ENCODE measurements around the gene RPS21.

The RPS21 gene

DNA sequence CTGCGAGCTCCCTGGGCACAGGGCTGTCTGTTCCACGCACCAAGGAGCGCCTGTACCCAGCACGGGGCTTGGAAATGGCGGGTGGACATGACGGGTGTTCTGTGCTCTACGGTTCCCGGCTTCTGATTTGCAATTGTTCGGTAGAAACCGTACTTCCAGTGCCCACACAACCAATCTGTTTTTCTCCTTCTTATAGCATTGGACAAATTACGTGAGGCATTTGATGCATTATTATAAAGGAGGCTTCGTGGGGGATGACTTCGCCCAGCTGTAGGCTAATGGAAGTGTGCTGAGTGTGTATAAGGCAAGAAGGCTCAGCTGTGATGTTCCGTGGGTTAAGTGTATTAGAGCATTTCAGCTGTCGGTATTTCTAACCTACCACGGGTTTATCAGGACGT is 9.8 kb upstream of the RPS21 start:
- no peak for ATAC-seq
- TF ChIP-seq ZNF8 (CRISPR knock-in tag; IDR thresholded peaks at IDR 0.05) (no peak), ISL1 (CRISPR knock-in tag; IDR thresholded peaks at IDR 0.05) (no peak), PPARA (CRISPR knock-in tag; IDR thresholded peaks at IDR 0.05; ENCODE audit: borderline replicate concordance) (no peak)

DNA sequence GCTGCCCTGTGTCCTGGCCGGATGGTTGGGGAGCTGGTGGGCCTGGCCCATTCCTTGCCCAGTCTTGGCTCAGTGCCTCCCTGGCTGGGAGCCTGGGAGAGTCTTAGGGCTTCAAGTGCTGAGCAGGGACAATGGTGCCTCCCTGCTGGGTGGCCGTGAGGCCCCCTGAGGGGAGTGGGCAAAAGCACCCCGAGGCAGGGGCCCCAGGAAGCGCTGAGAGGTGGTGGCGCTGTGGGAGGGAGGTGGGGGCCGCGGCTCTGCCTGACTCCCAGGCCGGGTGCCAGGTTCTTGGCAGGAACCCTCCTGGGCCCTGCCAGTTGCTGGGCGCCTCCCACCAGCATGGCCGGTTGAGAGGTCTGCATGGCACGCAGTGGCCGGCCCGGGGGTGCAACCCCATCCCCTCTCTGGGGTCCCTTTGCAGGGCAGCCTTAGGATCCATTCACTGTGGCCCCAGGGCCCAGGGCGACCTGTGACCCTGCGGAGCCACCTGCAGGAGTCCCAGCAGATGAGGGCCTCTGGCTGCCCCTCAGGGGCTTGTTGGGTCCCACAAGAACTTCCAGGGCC is 9.2 kb upstream of the RPS21 start:
- ATAC-seq = no peak
- TF ChIP-seq ZFP30 (CRISPR knock-in tag; IDR thresholded peaks at IDR 0.05) = no peak
- TF ChIP-seq GLIS3 (CRISPR knock-in tag; IDR thresholded peaks at IDR 0.05) = no peak
- no peak for TF ChIP-seq ZNF70 (CRISPR knock-in tag; IDR thresholded peaks at IDR 0.05)
- TF ChIP-seq RARB (CRISPR knock-in tag; IDR thresholded peaks at IDR 0.05) = no peak
- TF ChIP-seq, protein P1, sequence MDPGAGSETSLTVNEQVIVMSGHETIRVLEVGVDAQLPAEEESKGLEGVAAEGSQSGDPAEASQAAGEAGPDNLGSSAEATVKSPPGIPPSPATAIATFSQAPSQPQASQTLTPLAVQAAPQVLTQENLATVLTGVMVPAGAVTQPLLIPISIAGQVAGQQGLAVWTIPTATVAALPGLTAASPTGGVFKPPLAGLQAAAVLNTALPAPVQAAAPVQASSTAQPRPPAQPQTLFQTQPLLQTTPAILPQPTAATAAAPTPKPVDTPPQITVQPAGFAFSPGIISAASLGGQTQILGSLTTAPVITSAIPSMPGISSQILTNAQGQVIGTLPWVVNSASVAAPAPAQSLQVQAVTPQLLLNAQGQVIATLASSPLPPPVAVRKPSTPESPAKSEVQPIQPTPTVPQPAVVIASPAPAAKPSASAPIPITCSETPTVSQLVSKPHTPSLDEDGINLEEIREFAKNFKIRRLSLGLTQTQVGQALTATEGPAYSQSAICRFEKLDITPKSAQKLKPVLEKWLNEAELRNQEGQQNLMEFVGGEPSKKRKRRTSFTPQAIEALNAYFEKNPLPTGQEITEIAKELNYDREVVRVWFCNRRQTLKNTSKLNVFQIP (CRISPR knock-in tag; IDR thresholded peaks at IDR 0.05; ENCODE audit: borderline replicate concordance, low read depth) = no peak
- no peak for TF ChIP-seq ZNF565 (CRISPR knock-in tag; conservative IDR thresholded peaks at IDR 0.05; ENCODE audit: low read depth)
- no peak for TF ChIP-seq ESRRG (CRISPR knock-in tag; IDR thresholded peaks at IDR 0.05)
- no peak for TF ChIP-seq SNAI2 (CRISPR knock-in tag; IDR thresholded peaks at IDR 0.05)
- no peak for TF ChIP-seq ZNF8 (CRISPR knock-in tag; IDR thresholded peaks at IDR 0.05)
- TF ChIP-seq, protein P2, sequence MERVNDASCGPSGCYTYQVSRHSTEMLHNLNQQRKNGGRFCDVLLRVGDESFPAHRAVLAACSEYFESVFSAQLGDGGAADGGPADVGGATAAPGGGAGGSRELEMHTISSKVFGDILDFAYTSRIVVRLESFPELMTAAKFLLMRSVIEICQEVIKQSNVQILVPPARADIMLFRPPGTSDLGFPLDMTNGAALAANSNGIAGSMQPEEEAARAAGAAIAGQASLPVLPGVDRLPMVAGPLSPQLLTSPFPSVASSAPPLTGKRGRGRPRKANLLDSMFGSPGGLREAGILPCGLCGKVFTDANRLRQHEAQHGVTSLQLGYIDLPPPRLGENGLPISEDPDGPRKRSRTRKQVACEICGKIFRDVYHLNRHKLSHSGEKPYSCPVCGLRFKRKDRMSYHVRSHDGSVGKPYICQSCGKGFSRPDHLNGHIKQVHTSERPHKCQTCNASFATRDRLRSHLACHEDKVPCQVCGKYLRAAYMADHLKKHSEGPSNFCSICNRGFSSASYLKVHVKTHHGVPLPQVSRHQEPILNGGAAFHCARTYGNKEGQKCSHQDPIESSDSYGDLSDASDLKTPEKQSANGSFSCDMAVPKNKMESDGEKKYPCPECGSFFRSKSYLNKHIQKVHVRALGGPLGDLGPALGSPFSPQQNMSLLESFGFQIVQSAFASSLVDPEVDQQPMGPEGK (CRISPR knock-in tag; IDR thresholded peaks at IDR 0.05; ENCODE audit: borderline replicate concordance) = no peak
- no peak for TF ChIP-seq ARNTL (CRISPR knock-in tag; IDR thresholded peaks at IDR 0.05; ENCODE audit: borderline replicate concordance, low read depth)
- TF ChIP-seq, protein P3, sequence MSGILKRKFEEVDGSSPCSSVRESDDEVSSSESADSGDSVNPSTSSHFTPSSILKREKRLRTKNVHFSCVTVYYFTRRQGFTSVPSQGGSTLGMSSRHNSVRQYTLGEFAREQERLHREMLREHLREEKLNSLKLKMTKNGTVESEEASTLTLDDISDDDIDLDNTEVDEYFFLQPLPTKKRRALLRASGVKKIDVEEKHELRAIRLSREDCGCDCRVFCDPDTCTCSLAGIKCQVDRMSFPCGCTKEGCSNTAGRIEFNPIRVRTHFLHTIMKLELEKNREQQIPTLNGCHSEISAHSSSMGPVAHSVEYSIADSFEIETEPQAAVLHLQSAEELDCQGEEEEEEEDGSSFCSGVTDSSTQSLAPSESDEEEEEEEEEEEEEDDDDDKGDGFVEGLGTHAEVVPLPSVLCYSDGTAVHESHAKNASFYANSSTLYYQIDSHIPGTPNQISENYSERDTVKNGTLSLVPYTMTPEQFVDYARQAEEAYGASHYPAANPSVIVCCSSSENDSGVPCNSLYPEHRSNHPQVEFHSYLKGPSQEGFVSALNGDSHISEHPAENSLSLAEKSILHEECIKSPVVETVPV (CRISPR knock-in tag; IDR thresholded peaks at IDR 0.05) = no peak
- no peak for TF ChIP-seq OSR1 (CRISPR knock-in tag; IDR thresholded peaks at IDR 0.05)
- no peak for TF ChIP-seq BACH2 (CRISPR knock-in tag; IDR thresholded peaks at IDR 0.05; ENCODE audit: borderline replicate concordance)
- no peak for TF ChIP-seq PPARA (CRISPR knock-in tag; IDR thresholded peaks at IDR 0.05; ENCODE audit: borderline replicate concordance)
- TF ChIP-seq TCF4 (CRISPR knock-in tag; IDR thresholded peaks at IDR 0.05; ENCODE audit: borderline replicate concordance) = no peak
- TF ChIP-seq TOX (CRISPR knock-in tag; IDR thresholded peaks at IDR 0.05; ENCODE audit: borderline replicate concordance) = no peak
- no peak for TF ChIP-seq ISL1 (CRISPR knock-in tag; IDR thresholded peaks at IDR 0.05)
- TF ChIP-seq, protein P4, sequence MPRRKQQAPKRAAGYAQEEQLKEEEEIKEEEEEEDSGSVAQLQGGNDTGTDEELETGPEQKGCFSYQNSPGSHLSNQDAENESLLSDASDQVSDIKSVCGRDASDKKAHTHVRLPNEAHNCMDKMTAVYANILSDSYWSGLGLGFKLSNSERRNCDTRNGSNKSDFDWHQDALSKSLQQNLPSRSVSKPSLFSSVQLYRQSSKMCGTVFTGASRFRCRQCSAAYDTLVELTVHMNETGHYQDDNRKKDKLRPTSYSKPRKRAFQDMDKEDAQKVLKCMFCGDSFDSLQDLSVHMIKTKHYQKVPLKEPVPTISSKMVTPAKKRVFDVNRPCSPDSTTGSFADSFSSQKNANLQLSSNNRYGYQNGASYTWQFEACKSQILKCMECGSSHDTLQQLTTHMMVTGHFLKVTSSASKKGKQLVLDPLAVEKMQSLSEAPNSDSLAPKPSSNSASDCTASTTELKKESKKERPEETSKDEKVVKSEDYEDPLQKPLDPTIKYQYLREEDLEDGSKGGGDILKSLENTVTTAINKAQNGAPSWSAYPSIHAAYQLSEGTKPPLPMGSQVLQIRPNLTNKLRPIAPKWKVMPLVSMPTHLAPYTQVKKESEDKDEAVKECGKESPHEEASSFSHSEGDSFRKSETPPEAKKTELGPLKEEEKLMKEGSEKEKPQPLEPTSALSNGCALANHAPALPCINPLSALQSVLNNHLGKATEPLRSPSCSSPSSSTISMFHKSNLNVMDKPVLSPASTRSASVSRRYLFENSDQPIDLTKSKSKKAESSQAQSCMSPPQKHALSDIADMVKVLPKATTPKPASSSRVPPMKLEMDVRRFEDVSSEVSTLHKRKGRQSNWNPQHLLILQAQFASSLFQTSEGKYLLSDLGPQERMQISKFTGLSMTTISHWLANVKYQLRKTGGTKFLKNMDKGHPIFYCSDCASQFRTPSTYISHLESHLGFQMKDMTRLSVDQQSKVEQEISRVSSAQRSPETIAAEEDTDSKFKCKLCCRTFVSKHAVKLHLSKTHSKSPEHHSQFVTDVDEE (CRISPR knock-in tag; IDR thresholded peaks at IDR 0.05) = no peak

DNA sequence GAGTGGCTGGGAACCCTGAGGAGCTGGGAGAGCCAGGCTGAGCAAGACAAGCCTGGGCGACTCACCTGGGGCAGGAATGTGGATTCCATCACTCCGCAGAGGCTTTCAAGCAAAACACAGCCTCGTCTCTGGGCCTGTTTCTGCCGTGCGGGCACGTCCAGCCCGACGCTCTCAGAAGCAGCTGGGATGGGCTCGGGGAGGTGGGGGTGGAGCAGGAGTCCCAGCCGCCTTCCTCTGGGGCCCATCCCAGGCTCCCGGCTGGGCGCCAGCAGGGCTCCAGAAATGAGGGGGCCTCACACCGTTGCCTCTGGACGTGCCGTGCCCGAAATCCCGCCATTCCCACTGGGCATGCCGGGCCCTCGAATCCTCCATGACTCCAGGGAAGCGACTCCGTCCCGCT is 8.7 kb upstream of the RPS21 start:
- ATAC-seq = no peak
- TF ChIP-seq, protein P1 (CRISPR knock-in tag; IDR thresholded peaks at IDR 0.05; ENCODE audit: borderline replicate concordance, low read depth) = no peak
- TF ChIP-seq ZFP3 (CRISPR knock-in tag; IDR thresholded peaks at IDR 0.05) (no peak), PPARA (CRISPR knock-in tag; IDR thresholded peaks at IDR 0.05; ENCODE audit: borderline replicate concordance) (no peak), BACH2 (CRISPR knock-in tag; IDR thresholded peaks at IDR 0.05; ENCODE audit: borderline replicate concordance) (no peak), ZFP30 (CRISPR knock-in tag; IDR thresholded peaks at IDR 0.05) (no peak), OSR1 (CRISPR knock-in tag; IDR thresholded peaks at IDR 0.05) (no peak), ESRRG (CRISPR knock-in tag; IDR thresholded peaks at IDR 0.05) (no peak), GLIS3 (CRISPR knock-in tag; IDR thresholded peaks at IDR 0.05) (no peak)
- TF ChIP-seq, protein P2 (CRISPR knock-in tag; IDR thresholded peaks at IDR 0.05; ENCODE audit: borderline replicate concordance) = no peak
- TF ChIP-seq, protein P5, sequence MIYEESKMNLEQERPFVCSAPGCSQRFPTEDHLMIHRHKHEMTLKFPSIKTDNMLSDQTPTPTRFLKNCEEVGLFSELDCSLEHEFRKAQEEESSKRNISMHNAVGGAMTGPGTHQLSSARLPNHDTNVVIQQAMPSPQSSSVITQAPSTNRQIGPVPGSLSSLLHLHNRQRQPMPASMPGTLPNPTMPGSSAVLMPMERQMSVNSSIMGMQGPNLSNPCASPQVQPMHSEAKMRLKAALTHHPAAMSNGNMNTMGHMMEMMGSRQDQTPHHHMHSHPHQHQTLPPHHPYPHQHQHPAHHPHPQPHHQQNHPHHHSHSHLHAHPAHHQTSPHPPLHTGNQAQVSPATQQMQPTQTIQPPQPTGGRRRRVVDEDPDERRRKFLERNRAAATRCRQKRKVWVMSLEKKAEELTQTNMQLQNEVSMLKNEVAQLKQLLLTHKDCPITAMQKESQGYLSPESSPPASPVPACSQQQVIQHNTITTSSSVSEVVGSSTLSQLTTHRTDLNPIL (CRISPR knock-in tag; IDR thresholded peaks at IDR 0.05; ENCODE audit: low read depth) = no peak
- TF ChIP-seq, protein P4 (CRISPR knock-in tag; IDR thresholded peaks at IDR 0.05) = no peak

Measured in SK-N-SH treated with all-trans-retinoic acid at 6 μM for 48 hours (cell line).